ENCODE measurements around the gene GSG1L. TPM values are rescaled to one million over a fixed set of nuclear protein-coding genes. Genes with fewer than 3 reads are reported as not detected.

GSG1L gene
- total and polyA plus RNA-seq, 4 donors = not detected

DNA sequence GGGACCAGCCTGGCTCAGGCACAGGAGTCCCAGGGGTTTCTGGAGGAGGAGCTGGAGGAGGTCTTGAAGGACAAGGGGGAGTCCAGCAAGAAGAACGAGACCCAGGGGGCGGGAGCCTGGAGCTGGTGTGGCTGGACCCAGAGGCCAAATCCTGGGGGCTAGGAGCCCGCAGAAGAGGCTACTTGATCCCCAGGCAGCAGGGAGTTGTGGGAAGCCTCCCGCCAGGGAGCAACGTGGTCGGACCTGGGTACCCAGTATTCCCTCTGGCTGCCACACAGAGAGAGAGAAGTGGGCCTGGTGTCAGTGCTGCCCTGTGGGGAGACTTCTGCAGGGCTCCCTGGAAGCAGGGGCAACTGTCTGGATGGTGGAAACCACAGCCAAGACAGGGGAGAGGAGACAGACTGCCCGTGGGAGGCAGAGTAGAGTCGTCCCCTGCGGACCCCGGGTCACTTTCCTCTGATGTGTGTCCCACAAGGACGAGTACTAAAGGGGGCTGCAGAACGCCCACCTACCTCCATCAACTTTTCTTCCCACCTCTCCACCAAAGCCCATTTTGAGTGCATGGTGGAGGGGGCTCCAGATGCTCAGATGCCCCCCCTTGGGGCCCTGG lies 160.4 kb downstream of the GSG1L start:
- Histone ChIP-seq H3K9me3 (ENCODE audit: control insufficient read depth in 4 of 4, low read length in 3 of 4) (no peaks in the 10 kb centered on the region), H3K27ac (ENCODE audit: low read depth in 1 of 2, low read length in 2 of 2) (no peak overlapping the region), H3K27me3 (ENCODE audit: control insufficient read depth in 4 of 4, insufficient read depth in 4 of 4, low read length in 3 of 4) (no peaks in the 10 kb centered on the region), H3K4me3 (ENCODE audit: low read depth in 1 of 3, low read length in 3 of 3) (no peak overlapping the region), H3K4me1 (ENCODE audit: control insufficient read depth in 4 of 4, insufficient read depth in 4 of 4, low read length in 3 of 4) (no peaks in the 10 kb centered on the region), H3K36me3 (ENCODE audit: control insufficient read depth in 4 of 4, insufficient read depth in 3 of 4, low read depth in 1 of 4, low read length in 3 of 4) (no peaks in the 10 kb centered on the region), H3K9ac (ENCODE audit: low read depth in 1 of 2, low read length in 2 of 2) (no peak overlapping the region)
- WGBS = 57% methylated on average over 12 of the region's 12 CpGs
- no peak for DNase-seq (ENCODE audit: low spot score)
- TF ChIP-seq TAF1 (conservative IDR thresholded peaks at IDR 0.05) (no peak), YY1 (IDR thresholded peaks at IDR 0.05) (no peak), HNF4G (IDR thresholded peaks at IDR 0.05) (no peak), FOXA1 (IDR thresholded peaks at IDR 0.05) (no peak), EGR1 (IDR thresholded peaks at IDR 0.05; ENCODE audit: low read depth in 2 of 2) (no peak), GABPA (IDR thresholded peaks at IDR 0.05 in 1 of 2, conservative IDR thresholded peaks at IDR 0.05 in 1 of 2) (no peak), SP1 (IDR thresholded peaks at IDR 0.05) (no peak), HNF4A (conservative IDR thresholded peaks at IDR 0.05) (no peak), FOXA2 (IDR thresholded peaks at IDR 0.05) (no peak), RAD21 (IDR thresholded peaks at IDR 0.05) (no peak), NR2F2 (IDR thresholded peaks at IDR 0.05) (no peak), RXRA (IDR thresholded peaks at IDR 0.05) (no peak), REST (IDR thresholded peaks at IDR 0.05) (no peak), ZBTB33 (IDR thresholded peaks at IDR 0.05) (no peak), JUND (IDR thresholded peaks at IDR 0.05) (no peak)
- TF ChIP-seq, protein P1, sequence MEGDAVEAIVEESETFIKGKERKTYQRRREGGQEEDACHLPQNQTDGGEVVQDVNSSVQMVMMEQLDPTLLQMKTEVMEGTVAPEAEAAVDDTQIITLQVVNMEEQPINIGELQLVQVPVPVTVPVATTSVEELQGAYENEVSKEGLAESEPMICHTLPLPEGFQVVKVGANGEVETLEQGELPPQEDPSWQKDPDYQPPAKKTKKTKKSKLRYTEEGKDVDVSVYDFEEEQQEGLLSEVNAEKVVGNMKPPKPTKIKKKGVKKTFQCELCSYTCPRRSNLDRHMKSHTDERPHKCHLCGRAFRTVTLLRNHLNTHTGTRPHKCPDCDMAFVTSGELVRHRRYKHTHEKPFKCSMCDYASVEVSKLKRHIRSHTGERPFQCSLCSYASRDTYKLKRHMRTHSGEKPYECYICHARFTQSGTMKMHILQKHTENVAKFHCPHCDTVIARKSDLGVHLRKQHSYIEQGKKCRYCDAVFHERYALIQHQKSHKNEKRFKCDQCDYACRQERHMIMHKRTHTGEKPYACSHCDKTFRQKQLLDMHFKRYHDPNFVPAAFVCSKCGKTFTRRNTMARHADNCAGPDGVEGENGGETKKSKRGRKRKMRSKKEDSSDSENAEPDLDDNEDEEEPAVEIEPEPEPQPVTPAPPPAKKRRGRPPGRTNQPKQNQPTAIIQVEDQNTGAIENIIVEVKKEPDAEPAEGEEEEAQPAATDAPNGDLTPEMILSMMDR (IDR thresholded peaks at IDR 0.05; ENCODE audit: low read depth, low read length, missing input control) = no peak
- TF ChIP-seq, protein P2, sequence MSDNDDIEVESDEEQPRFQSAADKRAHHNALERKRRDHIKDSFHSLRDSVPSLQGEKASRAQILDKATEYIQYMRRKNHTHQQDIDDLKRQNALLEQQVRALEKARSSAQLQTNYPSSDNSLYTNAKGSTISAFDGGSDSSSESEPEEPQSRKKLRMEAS (IDR thresholded peaks at IDR 0.05) = no peak
- TF ChIP-seq, protein P3, sequence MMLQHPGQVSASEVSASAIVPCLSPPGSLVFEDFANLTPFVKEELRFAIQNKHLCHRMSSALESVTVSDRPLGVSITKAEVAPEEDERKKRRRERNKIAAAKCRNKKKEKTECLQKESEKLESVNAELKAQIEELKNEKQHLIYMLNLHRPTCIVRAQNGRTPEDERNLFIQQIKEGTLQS (IDR thresholded peaks at IDR 0.05) = no peak
